Left colon (tissue), 2 donors: ENCODE data around the gene PDZRN4. TPM values are rescaled to one million over a fixed set of nuclear protein-coding genes. Genes with fewer than 3 reads are reported as not detected.
A peak's percentile ranks its signal among the peaks of the same experiment; 100 is the strongest.
"Not testable (repeated sequence)": the region's sequence is repeated elsewhere in the genome, so short reads cannot be mapped to it uniquely, and the experiment has no call there.

Source experiments
- ATAC-seq: fragments of 200-7000 bp; cut with Tn5 transposase; one replicate; pipeline ENCODE4 v1.9.1; 2020; ENCODE audit warnings: mild to moderate bottlenecking, moderate library complexity
- DNase-seq, 2 donors: peaks; one replicate each; pipeline ENCODE4 v3.0.0-alpha.2; 2020
- intact Hi-C, 2 donors: fragments of 100-400 bp; cut with DNase I in 1 of 2; cut with micrococcal nuclease in 1 of 2; formaldehyde crosslinking; loops; one replicate each; pipeline versions ENCODE4 v1.11.2 to v1.14.0; 2022; cut with DNase I, micrococcal nuclease
- long read RNA-seq: library from polyadenylated mRNA; unstranded; transcript quantifications from one replicate; pipeline ENCODE4 v2.0.0, GENCODE V29; 2021
- total RNA-seq, 2 donors: library from RNA; stranded (reverse); fragmentation: NEBNext Ultra II Directional; extraction: Animal tissue kit (Norgen Biotek cat#: 25700); gene quantifications; one replicate each; pipeline ENCODE4 v1.2.1, GENCODE V29; 2021
- donor health status: DM: no; HTN: no; CAD: no.
- donor health status: DM: yes; HTN: yes; CAD: no.

The PDZRN4 gene
- total RNA-seq: 1 to 10 TPM in 1 of 2 donors, under 1 TPM in 1; 0.12 to 3.5 TPM
- long read RNA-seq: 0 reads

GRCh38 chr12:41188058-41188840 is at the start of gene PDZRN4:
PDZRN4 (plus strand) TSS chr12:41188320.
- intact Hi-C loops: no loop called here
- peak in 1 of 2 donors; percentile 27 for DNase-seq

GRCh38 chr12:41140117-41140516 is 48.0 kb upstream of the PDZRN4 start:
- DNase-seq (no peak), ATAC-seq (no peak)
- intact Hi-C loops: no loop called here

More at GRCh38 chr12:41188058-41188840, at the start of gene PDZRN4:
- no peak for ATAC-seq

- intact Hi-C loops: no loop called here
- no peak for ATAC-seq
- DNase-seq: no peak
These were observed 47.0 kb upstream of the PDZRN4 start for GRCh38 chr12:41141104-41141503.

- intact Hi-C loops: no loop called here
- DNase-seq (no peak), ATAC-seq (no peak)
These were observed 45.7 kb upstream of the PDZRN4 start for GRCh38 chr12:41142376-41142775.

GRCh38 chr12:41151793-41152192 is 36.3 kb upstream of the PDZRN4 start:
- intact Hi-C loops: no loop called here
- ATAC-seq (no peak), DNase-seq (no peak)

GRCh38 chr12:41162461-41162860 is 25.7 kb upstream of the PDZRN4 start:
- ATAC-seq (no peak), DNase-seq (no peak)
- intact Hi-C loops: no loop called here

GRCh38 chr12:41167701-41168100 is 20.4 kb upstream of the PDZRN4 start:
- DNase-seq (no peak), ATAC-seq (no peak)
- intact Hi-C loops: no loop called here

GRCh38 chr12:41174602-41175001 is 13.5 kb upstream of the PDZRN4 start:
- intact Hi-C loops: no loop called here
- ATAC-seq (no peak), DNase-seq (no peak)

GRCh38 chr12:41179507-41179906 is 8.6 kb upstream of the PDZRN4 start:
- DNase-seq, ATAC-seq, intact Hi-C loops: not testable (repeated sequence)

GRCh38 chr12:41184864-41185263 is 3.3 kb upstream of the PDZRN4 start:
- no peak for DNase-seq

GRCh38 chr12:41186026-41186425 is 2.1 kb upstream of the PDZRN4 start:
- no peak for ATAC-seq
- no peak for DNase-seq
- intact Hi-C loops: no loop called here

More at GRCh38 chr12:41184864-41185263, 3.3 kb upstream of the PDZRN4 start:
- no peak for ATAC-seq
- intact Hi-C loops: no loop called here

GRCh38 chr12:41188841-41189394 is 798 bp downstream of the PDZRN4 start:
- no peak for ATAC-seq
- no peak for DNase-seq
- intact Hi-C loops: no loop called here

- intact Hi-C loops: no loop called here
- DNase-seq (peak in 1 of 2 donors; percentile 57), ATAC-seq (no peak)
These were observed 1.5 kb downstream of the PDZRN4 start for GRCh38 chr12:41189395-41190251.

- ATAC-seq (no peak), DNase-seq (no peak)
- intact Hi-C loops: no loop called here
These were observed 2.2 kb downstream of the PDZRN4 start for GRCh38 chr12:41190338-41190737.

GRCh38 chr12:41191549-41191948 is 3.4 kb downstream of the PDZRN4 start:
- ATAC-seq, DNase-seq, intact Hi-C loops: not testable (repeated sequence)

GRCh38 chr12:41193311-41193710 is 5.2 kb downstream of the PDZRN4 start:
- no peak for DNase-seq
- ATAC-seq: no peak
- intact Hi-C loops: no loop called here

GRCh38 chr12:41202051-41202450 is 13.9 kb downstream of the PDZRN4 start:
- ATAC-seq: no peak
- intact Hi-C loops: no loop called here
- DNase-seq: no peak

- ATAC-seq (no peak), DNase-seq (no peak)
- intact Hi-C loops: no loop called here
These were observed 17.1 kb downstream of the PDZRN4 start for GRCh38 chr12:41205070-41205709.

GRCh38 chr12:41206298-41206697 is 18.2 kb downstream of the PDZRN4 start:
- ATAC-seq (no peak), DNase-seq (no peak)
- intact Hi-C loops: no loop called here
